Memory B cell (primary cell): Measurements from ENCODE around the gene BMP7.
"Not testable (repeated sequence)": the region's sequence is repeated elsewhere in the genome, so short reads cannot be mapped to it uniquely, and the experiment has no call there.

Experiments used
- ATAC-seq: fragments of 150-1000 bp; cut with Tn5 transposase; 2 replicates; pipeline ENCODE4 v1.10.0; 2021; ENCODE audit warnings: low read depth, mild to moderate bottlenecking, moderate library complexity
- DNase-seq, 2 donors: peaks; one replicate each; pipeline ENCODE4 v3.0.0; 2022; ENCODE audit warnings: low spot score in 2 of 2
- H3K27ac Mint-ChIP-seq: one replicate; pipeline ENCODE4 v1.8.0; 2022; ENCODE audit warnings: mild to moderate bottlenecking, moderate library complexity, mixed read lengths
- H3K27me3 Mint-ChIP-seq: one replicate; pipeline ENCODE4 v1.8.0; 2022; ENCODE audit warnings: mixed read lengths
- H3K36me3 Mint-ChIP-seq: one replicate; pipeline ENCODE4 v1.8.0; 2022; ENCODE audit warnings: mild to moderate bottlenecking, mixed read lengths
- H3K4me1 Mint-ChIP-seq: one replicate; pipeline ENCODE4 v1.8.0; 2022; ENCODE audit warnings: mixed read lengths
- H3K4me3 Mint-ChIP-seq: one replicate; pipeline ENCODE4 v1.8.0; 2022; ENCODE audit warnings: mild to moderate bottlenecking, moderate library complexity, mixed read lengths
- H3K9me3 Mint-ChIP-seq: one replicate; pipeline ENCODE4 v1.8.0; 2022; ENCODE audit warnings: mixed read lengths

Gene BMP7

DNA sequence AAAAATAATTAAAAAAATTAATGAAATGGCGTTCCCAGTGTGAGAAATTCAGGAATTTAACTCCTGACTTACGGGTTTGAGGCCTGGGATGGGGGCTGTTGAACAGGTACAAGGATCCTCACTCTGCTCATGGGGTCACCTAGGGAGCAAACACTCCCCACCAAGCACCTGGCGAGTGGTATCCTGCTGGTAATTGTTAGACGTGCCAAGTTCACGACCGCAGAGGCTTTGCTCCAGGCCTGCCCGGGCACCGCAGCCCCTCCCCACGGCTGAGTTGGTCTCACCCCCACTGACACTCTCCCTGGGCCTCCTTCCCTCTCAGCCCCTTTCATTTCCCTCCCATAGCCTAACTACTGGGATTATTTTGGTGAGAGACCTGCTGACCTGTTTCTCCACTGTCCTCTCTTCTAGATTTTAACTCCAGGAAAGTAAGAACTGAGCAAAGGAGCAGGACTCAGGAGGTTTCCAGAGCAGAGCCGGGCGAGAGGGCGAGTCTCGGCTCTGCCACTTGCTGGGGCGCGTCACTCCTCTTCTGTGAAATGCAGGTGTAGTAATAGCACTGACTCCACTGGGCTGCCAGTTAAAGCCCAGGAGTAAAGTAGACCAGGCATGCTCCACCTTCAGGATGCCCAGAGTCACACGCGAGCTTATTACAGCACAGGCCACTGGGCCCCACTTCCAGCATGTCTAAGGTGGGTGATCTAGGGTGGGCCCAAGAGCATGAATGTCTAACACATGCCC, 22.8 kb downstream of the BMP7 start:
- H3K4me1 Mint-ChIP-seq: no peaks in the 10 kb centered on the region

DNA sequence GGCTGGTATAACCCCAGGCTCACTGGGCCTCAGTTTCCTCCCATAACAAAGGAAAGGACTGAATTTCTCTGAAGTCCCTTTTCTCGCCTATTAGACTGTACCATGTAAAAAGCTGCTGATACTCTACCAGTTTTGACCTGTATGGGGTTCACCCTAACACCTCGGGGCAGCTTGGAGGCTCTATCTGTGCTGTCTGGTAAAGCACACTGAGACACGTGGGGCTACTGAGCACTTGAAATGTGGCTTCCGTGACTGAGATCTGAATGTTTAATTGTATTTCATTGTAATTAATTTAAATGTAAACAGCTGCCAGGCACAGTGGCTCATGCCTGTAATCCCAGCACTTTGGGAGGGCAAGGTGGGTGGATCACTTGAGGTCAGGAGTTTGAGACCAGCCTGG, 24.0 kb downstream of the BMP7 start:
- Mint-ChIP-seq H3K36me3 (no peaks in the 10 kb centered on the region), H3K27me3 (peaks cover 4% of the 10 kb centered on the region), H3K9me3 (peaks cover 7% of the 10 kb centered on the region), H3K4me1 (no peaks in the 10 kb centered on the region), H3K27ac (no peak overlapping the region), H3K4me3 (no peak overlapping the region)
- ATAC-seq: no peak
- no peak for DNase-seq

More for the DNA sequence above, 22.8 kb downstream of the BMP7 start:
- Mint-ChIP-seq H3K27me3 (peaks cover 8% of the 10 kb centered on the region), H3K27ac (no peak overlapping the region), H3K36me3 (no peaks in the 10 kb centered on the region), H3K4me3 (no peak overlapping the region), H3K9me3 (peaks cover 5% of the 10 kb centered on the region)
- DNase-seq (no peak), ATAC-seq (no peak)

DNA sequence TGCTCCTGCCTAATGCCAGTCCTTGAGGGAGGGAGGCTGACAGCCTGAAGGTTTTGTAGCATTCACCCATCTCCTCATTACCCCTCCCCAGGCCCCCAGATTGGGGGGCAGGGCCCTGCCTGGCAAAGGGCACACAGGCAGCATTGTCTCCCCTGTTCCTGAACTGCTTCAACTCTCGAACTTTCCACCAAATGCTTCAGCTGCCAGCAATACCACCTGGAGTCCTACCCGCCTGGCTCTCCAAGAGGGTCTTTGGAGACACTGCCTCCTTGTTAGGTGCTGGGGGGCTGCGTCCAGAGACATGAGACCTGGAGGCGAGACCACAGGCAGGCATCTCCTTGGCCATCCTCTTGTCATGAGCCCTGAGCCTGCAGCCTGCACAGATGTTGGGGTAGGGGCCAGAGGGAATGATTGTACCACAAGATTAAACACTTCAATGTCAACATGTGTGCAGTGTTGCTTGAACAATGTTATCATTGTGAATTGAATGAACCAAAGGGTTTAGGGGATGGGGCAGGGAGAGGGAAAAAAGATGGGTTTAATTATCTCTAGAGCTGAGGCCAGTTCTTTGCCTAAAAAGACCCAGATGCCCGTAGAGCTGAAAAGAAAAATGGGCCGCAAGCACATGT, 25.0 kb downstream of the BMP7 start:
- Mint-ChIP-seq H3K27ac (no peak overlapping the region), H3K9me3 (peaks cover 7% of the 10 kb centered on the region), H3K4me1 (no peaks in the 10 kb centered on the region), H3K27me3 (peaks cover 4% of the 10 kb centered on the region), H3K36me3 (no peaks in the 10 kb centered on the region), H3K4me3 (no peak overlapping the region)
- ATAC-seq (no peak), DNase-seq (no peak)

DNA sequence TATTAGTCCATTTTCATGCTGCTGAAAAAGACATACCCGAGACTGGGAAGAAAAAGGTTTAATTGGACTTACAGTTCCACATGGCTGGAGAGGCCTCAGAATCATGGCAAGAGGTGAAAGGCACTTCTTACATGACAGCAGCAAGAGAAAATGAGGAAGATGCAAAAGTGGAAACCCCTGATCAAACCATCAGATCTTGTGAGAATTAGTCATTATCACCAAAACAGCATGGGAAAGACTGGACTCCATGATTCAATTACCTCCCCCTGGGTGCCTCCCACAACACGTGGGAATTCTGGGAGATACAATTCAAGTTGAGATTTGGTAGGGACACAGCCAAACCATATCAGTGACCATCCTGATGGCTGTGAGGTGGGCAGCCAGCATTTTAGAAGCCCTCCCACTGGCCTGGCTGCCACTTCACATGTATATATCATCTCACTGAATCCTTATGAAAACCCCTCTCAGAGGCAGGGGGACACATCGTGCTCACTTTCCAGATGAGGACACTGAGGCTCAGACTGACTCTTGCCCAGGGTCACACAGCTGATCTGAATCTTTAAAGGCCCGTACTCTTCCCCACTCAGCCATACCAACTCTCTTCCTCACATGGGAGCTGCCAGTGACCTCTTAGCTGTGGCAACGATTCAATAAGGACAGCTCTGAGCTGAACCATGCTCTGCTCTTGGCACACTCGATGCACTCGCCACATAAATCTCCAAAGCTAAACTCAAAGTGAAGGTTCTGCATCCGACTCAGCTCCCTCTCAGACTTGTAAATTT, 25.7 kb downstream of the BMP7 start:
- Mint-ChIP-seq H3K27ac (no peak overlapping the region), H3K9me3 (peaks cover 7% of the 10 kb centered on the region), H3K4me3 (no peak overlapping the region), H3K27me3 (peaks cover 7% of the 10 kb centered on the region), H3K36me3 (peaks cover 3% of the 10 kb centered on the region), H3K4me1 (no peaks in the 10 kb centered on the region)
- DNase-seq (no peak), ATAC-seq (no peak)

DNA sequence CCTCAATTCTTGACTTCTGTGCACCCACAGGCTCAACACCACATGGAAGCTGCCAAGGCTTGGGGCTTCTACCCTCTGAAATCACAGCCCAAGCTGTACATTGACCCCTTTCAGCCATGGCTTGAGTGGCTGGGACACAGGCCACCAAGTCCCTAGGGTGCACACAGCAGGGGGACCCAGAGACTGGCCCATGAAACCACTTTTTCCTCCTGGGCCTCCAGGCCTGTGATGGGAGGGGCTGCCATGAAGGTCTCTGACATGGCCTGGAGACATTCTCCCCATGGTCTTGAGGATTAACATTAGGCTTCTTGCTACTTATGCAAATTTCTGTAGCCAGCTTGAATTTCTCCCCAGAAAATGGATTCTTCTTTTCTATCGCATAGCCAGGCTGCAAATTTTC, 26.7 kb downstream of the BMP7 start:
- peaks cover 15% of the 10 kb centered on the region for H3K27me3 Mint-ChIP-seq
- not testable (repeated sequence) for H3K36me3 Mint-ChIP-seq, H3K9me3 Mint-ChIP-seq, ATAC-seq, H3K4me3 Mint-ChIP-seq, H3K27ac Mint-ChIP-seq, DNase-seq, H3K4me1 Mint-ChIP-seq

DNA sequence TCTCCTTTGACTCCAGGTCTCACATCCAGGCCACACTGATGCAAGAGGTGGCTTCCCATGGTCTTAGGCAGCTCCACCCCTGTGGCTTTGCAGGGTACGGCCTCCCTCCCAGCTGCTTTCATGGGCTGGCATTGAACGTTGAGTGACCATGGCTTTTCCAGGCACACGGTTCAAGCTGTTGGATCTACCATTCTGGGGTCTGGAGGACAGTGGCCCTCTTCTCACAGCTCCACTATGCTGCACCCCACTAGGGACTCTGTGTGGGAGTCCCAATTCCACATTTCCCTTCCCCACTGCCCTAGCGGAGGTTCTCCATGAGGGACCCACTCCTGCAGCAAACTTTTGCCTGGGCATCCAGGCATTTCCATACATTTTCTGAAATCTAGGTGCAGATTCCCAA, 27.1 kb downstream of the BMP7 start:
- H3K4me3 Mint-ChIP-seq, H3K27ac Mint-ChIP-seq, ATAC-seq, H3K36me3 Mint-ChIP-seq, DNase-seq, H3K9me3 Mint-ChIP-seq, H3K4me1 Mint-ChIP-seq: not testable (repeated sequence)
- peaks cover 15% of the 10 kb centered on the region for H3K27me3 Mint-ChIP-seq

DNA sequence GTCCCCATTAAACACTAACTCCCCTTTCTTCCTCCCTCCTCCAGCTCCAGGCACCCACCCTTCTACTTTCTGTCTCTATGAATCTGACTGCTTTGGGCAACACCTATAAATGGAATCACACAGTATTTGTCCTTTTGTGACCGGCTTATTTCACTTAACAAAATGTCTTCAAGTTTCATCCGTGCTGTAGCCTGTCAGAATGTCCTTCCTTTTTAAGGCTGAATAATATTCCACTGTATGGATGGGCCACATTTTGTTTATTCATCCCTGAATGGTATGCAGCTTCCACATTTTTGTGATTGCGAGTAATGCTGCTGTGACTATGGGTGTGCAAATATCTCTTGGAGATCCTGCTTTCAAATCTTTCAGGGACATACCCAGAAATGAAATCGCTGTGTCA, 28.4 kb downstream of the BMP7 start:
- Mint-ChIP-seq H3K27me3 (peaks cover 15% of the 10 kb centered on the region), H3K9me3 (peaks cover 7% of the 10 kb centered on the region), H3K36me3 (peaks cover 3% of the 10 kb centered on the region), H3K4me1 (no peaks in the 10 kb centered on the region), H3K27ac (no peak overlapping the region), H3K4me3 (no peak overlapping the region)
- ATAC-seq (no peak), DNase-seq (no peak)

DNA sequence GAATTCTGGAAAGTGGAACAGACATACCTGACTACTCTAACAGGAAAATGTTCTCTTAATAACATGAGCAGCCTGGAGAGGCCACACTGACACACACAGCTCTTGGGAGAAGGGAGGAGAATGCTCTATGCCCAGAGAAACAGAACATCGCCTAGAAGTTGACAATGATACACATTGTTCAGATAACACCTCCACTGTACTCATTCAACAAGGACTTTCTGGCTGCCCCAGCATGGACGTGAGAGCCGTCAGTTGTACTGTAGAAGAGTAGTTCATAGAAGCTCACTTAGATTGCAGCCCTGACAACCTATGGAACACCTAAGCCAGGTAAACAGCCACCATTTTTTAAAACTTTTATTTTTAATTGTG, 28.9 kb downstream of the BMP7 start:
- ATAC-seq (no peak), DNase-seq (no peak)
- peaks cover 7% of the 10 kb centered on the region for H3K9me3 Mint-ChIP-seq
- peaks cover 3% of the 10 kb centered on the region for H3K36me3 Mint-ChIP-seq
- no peak overlapping the region for H3K4me3 Mint-ChIP-seq
- peaks cover 17% of the 10 kb centered on the region for H3K27me3 Mint-ChIP-seq
- no peaks in the 10 kb centered on the region for H3K4me1 Mint-ChIP-seq
- no peak overlapping the region for H3K27ac Mint-ChIP-seq

DNA sequence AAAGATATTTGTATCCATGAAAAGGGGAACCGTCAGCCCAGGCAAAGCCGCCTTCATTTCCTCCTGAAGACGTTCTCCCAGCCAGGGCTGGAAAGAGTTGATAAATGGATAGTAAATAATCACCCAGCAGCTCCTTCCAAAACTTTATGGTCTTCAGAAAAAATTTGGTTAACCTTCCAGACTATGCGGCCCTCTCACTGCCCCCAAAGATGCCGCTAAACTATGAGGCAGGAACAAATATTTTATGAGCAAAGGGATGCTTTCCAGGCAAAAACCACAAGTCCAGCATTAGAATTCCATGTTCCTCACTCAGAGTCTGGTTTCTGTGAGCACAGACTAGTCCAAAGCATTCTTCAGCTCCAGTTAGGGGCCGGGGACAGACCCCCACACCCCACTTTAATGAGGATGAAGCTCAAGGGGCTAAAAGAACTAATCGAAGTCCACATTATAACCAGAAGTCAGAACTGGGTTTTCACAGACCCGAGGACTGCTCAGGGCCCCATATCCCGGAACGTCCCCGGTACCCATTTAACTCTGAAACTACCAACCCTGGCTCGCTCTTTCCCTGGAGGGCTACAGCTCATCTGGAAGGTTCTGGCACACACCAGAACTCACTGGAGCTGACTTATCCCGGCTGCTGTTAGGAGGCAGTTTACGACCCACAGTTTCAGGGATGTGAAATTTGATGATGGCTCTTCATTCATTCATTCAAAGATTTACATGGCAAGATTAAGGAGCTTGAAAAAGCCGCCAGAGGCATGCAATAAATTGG, 29.4 kb downstream of the BMP7 start:
- Mint-ChIP-seq H3K9me3 (peaks cover 7% of the 10 kb centered on the region), H3K4me1 (no peaks in the 10 kb centered on the region), H3K27ac (no peak overlapping the region), H3K4me3 (no peak overlapping the region), H3K27me3 (peaks cover 17% of the 10 kb centered on the region), H3K36me3 (peaks cover 3% of the 10 kb centered on the region)
- DNase-seq: no peak
- ATAC-seq: no peak

DNA sequence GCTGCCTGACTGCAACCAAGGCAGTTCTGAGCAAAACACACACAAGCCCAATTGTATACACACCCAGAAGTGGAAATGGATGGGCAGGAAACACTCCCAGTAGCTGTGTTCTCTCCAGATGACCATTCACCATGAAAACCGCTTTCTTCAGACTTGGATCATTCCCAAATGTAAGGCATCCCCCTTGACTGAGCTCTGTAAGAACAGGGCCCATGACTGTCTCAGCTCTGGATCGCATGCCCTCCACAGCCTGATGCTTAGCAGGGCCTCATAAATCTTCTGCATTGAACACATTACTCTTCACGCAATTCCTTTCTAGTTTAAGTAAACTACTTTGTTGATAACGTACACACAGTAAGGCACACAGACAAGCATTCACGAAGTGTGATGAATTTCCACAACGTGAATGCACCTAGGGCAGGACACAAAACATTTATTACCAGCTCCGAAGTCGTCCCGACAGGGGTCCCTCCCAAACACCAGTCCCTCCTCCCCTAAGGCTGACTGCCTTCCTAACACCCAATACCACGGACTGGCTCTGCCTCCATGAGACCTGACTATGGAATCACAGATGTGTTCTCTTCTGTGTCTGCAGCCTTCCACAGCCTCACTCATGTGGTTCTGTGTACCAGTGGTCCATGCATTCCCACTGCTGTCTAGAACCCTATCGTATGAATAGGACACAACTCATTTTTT, 31.7 kb downstream of the BMP7 start:
- H3K36me3 Mint-ChIP-seq: peaks cover 3% of the 10 kb centered on the region

DNA sequence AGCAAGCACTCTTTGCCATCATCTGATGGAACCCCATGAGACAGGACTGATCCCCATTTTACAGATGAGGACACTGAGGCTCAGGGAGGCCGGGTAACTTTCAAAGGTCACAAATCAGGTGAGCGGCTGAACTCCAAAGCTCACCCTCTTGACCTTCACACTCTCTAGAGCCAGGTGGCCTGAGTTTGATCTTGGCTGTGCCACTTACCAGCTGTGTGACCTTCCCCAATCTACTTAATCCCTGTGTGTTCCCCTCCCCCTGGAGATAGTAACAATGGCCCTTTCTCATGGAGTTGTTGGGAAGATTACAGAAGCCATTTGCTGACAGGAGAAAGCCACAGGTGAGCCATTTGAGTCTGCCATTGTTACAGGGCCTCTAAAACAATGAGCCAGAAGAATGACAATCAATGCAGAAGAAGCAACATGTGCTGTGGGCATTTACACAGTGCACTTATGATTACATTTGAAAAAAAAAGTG, 34.5 kb downstream of the BMP7 start:
- Mint-ChIP-seq H3K4me3 (no peak overlapping the region), H3K36me3 (peaks cover 3% of the 10 kb centered on the region), H3K9me3 (no peaks in the 10 kb centered on the region), H3K4me1 (no peaks in the 10 kb centered on the region), H3K27ac (no peak overlapping the region), H3K27me3 (peaks cover 18% of the 10 kb centered on the region)
- no peak for ATAC-seq
- no peak for DNase-seq

More for the DNA sequence above, 31.7 kb downstream of the BMP7 start:
- no peak overlapping the region for H3K27ac Mint-ChIP-seq
- DNase-seq: no peak
- no peaks in the 10 kb centered on the region for H3K4me1 Mint-ChIP-seq
- H3K27me3 Mint-ChIP-seq: peaks cover 21% of the 10 kb centered on the region
- no peak overlapping the region for H3K4me3 Mint-ChIP-seq
- ATAC-seq: no peak
- peaks cover 5% of the 10 kb centered on the region for H3K9me3 Mint-ChIP-seq

DNA sequence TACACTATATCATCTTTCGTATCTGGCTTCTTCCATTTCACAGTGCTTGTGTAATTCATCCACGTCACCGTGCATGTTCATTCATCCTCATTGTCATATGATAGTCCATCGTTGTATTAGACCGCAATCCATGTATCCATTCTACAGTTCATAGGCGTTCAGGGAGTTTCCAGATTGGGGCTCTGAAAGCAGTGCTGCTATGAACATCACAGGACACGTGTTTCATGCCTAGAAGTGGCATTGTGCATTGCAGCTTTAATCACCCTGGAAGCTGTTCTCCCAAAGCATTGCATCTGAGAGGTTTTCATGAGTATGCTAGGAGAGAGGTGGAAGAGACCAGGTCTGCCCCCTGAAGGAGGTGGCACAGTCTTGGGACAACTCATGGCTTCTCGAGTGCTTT, 35.3 kb downstream of the BMP7 start:
- no peaks in the 10 kb centered on the region for H3K4me1 Mint-ChIP-seq
- peaks cover 17% of the 10 kb centered on the region for H3K27me3 Mint-ChIP-seq
- no peak overlapping the region for H3K4me3 Mint-ChIP-seq
- H3K9me3 Mint-ChIP-seq: no peaks in the 10 kb centered on the region
- H3K27ac Mint-ChIP-seq: no peak overlapping the region
- peaks cover 2% of the 10 kb centered on the region for H3K36me3 Mint-ChIP-seq
- ATAC-seq (no peak), DNase-seq (no peak)

DNA sequence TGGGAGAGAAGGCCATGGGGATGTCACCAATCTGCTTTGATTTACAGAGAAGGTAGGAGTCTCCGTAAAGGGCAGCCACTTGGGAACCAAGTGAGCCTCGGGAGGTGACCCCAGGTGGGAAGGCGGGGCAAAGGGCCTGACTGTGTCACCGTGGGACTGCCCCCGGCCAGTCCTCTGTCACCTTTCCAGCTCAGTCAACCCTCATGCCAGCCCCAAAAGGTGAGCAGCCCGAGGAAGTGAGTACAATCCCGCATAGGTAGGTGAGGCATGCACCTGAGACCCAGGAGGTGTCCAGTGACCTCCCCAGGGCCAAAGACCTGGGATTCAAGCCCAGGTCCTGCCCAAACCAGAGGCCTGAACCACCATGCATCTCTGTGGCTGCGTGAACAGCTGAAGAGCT, 36.2 kb downstream of the BMP7 start:
- H3K36me3 Mint-ChIP-seq: no peaks in the 10 kb centered on the region
- no peak for ATAC-seq
- no peak overlapping the region for H3K27ac Mint-ChIP-seq
- no peak for DNase-seq
- H3K9me3 Mint-ChIP-seq: no peaks in the 10 kb centered on the region
- H3K4me1 Mint-ChIP-seq: no peaks in the 10 kb centered on the region
- peaks cover 11% of the 10 kb centered on the region for H3K27me3 Mint-ChIP-seq
- no peak overlapping the region for H3K4me3 Mint-ChIP-seq
